ENCODE results near the gene STIM2. TPM values are rescaled to one million over a fixed set of nuclear protein-coding genes. Genes with fewer than 3 reads are reported as not detected.

The STIM2 gene
- total RNA-seq, 2 donors from 2014 or later = 23.2 to 24.5 TPM

- H3K36me3 Mint-ChIP-seq (ENCODE audit: low read depth) = peaks cover 8% of the 10 kb centered on the region
These were observed 86.7 kb downstream of the STIM2 start for GRCh38 chr4:26947318-26947717.

DNA sequence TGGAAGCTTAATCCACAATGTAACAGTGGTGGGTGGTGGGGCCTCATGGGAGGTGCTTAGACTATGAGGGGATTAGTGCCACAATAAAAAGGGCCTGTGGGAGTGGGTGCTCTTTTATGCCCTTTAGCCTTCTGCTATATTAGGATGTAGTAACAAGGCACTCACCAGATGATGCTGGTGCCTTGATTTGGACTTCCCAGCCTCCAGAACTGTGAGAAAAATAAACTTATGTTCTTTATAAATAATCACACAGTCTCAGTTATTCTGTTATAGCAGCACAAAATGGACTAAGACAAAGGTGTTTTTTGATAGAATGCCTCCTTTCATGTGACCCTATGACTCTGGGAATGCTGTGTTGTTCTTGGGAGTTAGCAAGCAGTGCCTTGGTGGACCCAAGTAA is 89.8 kb downstream of the STIM2 start:
- peaks cover 2% of the 10 kb centered on the region for H3K27me3 Mint-ChIP-seq (ENCODE audit: insufficient read depth)
- H3K4me3 Mint-ChIP-seq = no peak overlapping the region
- H3K9me3 Mint-ChIP-seq = peaks cover 9% of the 10 kb centered on the region
- H3K9me3 ChIP-seq (ENCODE audit: control insufficient read depth, low read length) = peaks cover 9% of the 10 kb centered on the region
- H3K27ac Mint-ChIP-seq = no peak overlapping the region
- no peak overlapping the region for H3K4me3 ChIP-seq (ENCODE audit: low read length)
- no peak overlapping the region for H3K27ac ChIP-seq (ENCODE audit: low read depth, low read length)
- H3K36me3 Mint-ChIP-seq (ENCODE audit: low read depth) = peaks cover 2% of the 10 kb centered on the region
- no peaks in the 10 kb centered on the region for H3K4me1 Mint-ChIP-seq
- no peaks in the 10 kb centered on the region for H3K36me3 ChIP-seq (ENCODE audit: control insufficient read depth, insufficient read depth, low read length)
- no peak for TF ChIP-seq CTCF (conservative IDR thresholded peaks at IDR 0.05)
- H3K27me3 ChIP-seq (ENCODE audit: control insufficient read depth, insufficient read depth, low read length, poor library complexity, severe bottlenecking) = peaks cover 17% of the 10 kb centered on the region
- no peak overlapping the region for H3K9ac ChIP-seq (ENCODE audit: extremely low read depth, low read length, poor library complexity, severe bottlenecking)
- no peaks in the 10 kb centered on the region for H3K4me1 ChIP-seq (ENCODE audit: control insufficient read depth, insufficient read depth, low read length)
- no peak for DNase-seq

More at GRCh38 chr4:26947318-26947717, 86.7 kb downstream of the STIM2 start:
- Mint-ChIP-seq H3K4me1 (peaks cover under 1% of the 10 kb centered on the region), H3K27me3 (ENCODE audit: insufficient read depth) (peaks cover 3% of the 10 kb centered on the region), H3K9me3 (peaks cover 13% of the 10 kb centered on the region), H3K4me3 (no peak overlapping the region), H3K27ac (no peak overlapping the region)
- DNase-seq = no peak
- H3K9ac ChIP-seq (ENCODE audit: extremely low read depth, low read length, poor library complexity, severe bottlenecking) = no peak overlapping the region
- WGBS, 2 experiments (ENCODE audit: insufficient coverage in 1 of 2, insufficient read length in 1 of 2) = 80 to 95% methylated on average over 4 to 6 of the region's 8 CpGs
- H3K27ac ChIP-seq (ENCODE audit: low read depth, low read length) = no peak overlapping the region
- peaks cover 9% of the 10 kb centered on the region for H3K9me3 ChIP-seq (ENCODE audit: control insufficient read depth, low read length)
- H3K4me1 ChIP-seq (ENCODE audit: control insufficient read depth, insufficient read depth, low read length) = no peaks in the 10 kb centered on the region
- no peak for TF ChIP-seq CTCF (conservative IDR thresholded peaks at IDR 0.05)
- no peaks in the 10 kb centered on the region for H3K27me3 ChIP-seq (ENCODE audit: control insufficient read depth, insufficient read depth, low read length, poor library complexity, severe bottlenecking)
- no peak overlapping the region for H3K4me3 ChIP-seq (ENCODE audit: low read length)
- H3K36me3 ChIP-seq (ENCODE audit: control insufficient read depth, insufficient read depth, low read length) = no peaks in the 10 kb centered on the region

GRCh38 chr4:26952891-26953290 is 92.2 kb downstream of the STIM2 start:
- Histone ChIP-seq H3K27me3 (ENCODE audit: control insufficient read depth, insufficient read depth, low read length, poor library complexity, severe bottlenecking) (peaks cover 41% of the 10 kb centered on the region), H3K27ac (ENCODE audit: low read depth, low read length) (no peak overlapping the region), H3K4me3 (ENCODE audit: low read length) (no peak overlapping the region), H3K4me1 (ENCODE audit: control insufficient read depth, insufficient read depth, low read length) (no peaks in the 10 kb centered on the region), H3K36me3 (ENCODE audit: control insufficient read depth, insufficient read depth, low read length) (no peaks in the 10 kb centered on the region), H3K9ac (ENCODE audit: extremely low read depth, low read length, poor library complexity, severe bottlenecking) (no peak overlapping the region), H3K9me3 (ENCODE audit: control insufficient read depth, low read length) (peaks cover 9% of the 10 kb centered on the region)
- Mint-ChIP-seq H3K9me3 (peaks cover 9% of the 10 kb centered on the region), H3K27ac (no peak overlapping the region), H3K27me3 (ENCODE audit: insufficient read depth) (peaks cover 3% of the 10 kb centered on the region), H3K36me3 (ENCODE audit: low read depth) (peaks cover 2% of the 10 kb centered on the region), H3K4me1 (no peaks in the 10 kb centered on the region), H3K4me3 (no peak overlapping the region)
- no peak for TF ChIP-seq CTCF (conservative IDR thresholded peaks at IDR 0.05)
- WGBS, 2 experiments (ENCODE audit: insufficient coverage in 1 of 2, insufficient read length in 1 of 2) = 100% methylated on average over 2 of the region's 2 CpGs; no CpG with 5 or more reads in 1 of the 2 experiments
- no peak for DNase-seq
